ENCODE data around the gene FAM124A. TPM values are rescaled to one million over a fixed set of nuclear protein-coding genes. Genes with fewer than 3 reads are reported as not detected.

Gene FAM124A
- total RNA-seq, 1 donor from 2014 or later: not detected

DNA sequence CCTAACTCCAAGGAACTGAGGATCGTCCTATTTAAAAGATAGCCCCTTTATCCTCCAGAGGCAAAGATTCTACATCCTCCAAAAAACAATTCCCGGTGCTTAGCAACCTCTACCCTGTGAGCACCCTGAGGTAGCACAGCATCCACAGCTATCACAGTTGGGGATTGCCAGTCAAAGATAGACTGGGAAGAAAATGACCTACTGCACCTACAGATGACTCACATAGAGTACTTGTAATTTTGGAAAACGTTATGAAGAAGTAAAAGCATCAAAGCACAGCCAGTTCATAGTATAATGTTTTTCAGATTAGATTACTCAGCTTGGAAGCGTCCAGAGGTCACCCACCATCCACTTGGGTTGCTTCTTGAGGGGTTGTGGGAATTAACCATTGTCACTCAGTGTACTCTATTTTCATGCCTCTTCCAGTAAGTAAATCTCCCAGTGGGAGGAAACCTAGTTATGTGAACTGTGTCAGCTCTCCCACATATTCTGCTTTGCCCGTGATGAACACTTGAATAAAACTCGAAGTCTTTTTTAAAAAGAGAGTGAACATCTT, 8.9 kb upstream of the FAM124A start:
- ATAC-seq (ENCODE audit: low read depth): no peak
- DNase-seq: no peak
- Mint-ChIP-seq H3K4me3 (no peak overlapping the region), H3K27me3 (peaks cover 54% of the 10 kb centered on the region), H3K9me3 (no peaks in the 10 kb centered on the region), H3K36me3 (ENCODE audit: low read depth) (no peaks in the 10 kb centered on the region), H3K27ac (no peak overlapping the region), H3K4me1 (no peaks in the 10 kb centered on the region)
- TF ChIP-seq CTCF (IDR thresholded peaks at IDR 0.05): no peak
- ChIA-PET CTCF (no interaction called here), POLR2A (no interaction called here)
- intact Hi-C loops (cut with micrococcal nuclease): no loop called here

- no peak for ATAC-seq (ENCODE audit: low read depth)
- Mint-ChIP-seq H3K36me3 (ENCODE audit: low read depth) (no peaks in the 10 kb centered on the region), H3K27ac (no peak overlapping the region), H3K27me3 (peaks cover 50% of the 10 kb centered on the region), H3K4me1 (peaks cover 7% of the 10 kb centered on the region), H3K9me3 (no peaks in the 10 kb centered on the region), H3K4me3 (no peak overlapping the region)
- ChIA-PET POLR2A (no interaction called here), CTCF (no interaction called here)
- intact Hi-C loops (cut with micrococcal nuclease): no loop called here
- no peak for DNase-seq
- no peak for TF ChIP-seq CTCF (IDR thresholded peaks at IDR 0.05)
Measured at GRCh38 chr13:51218626-51219025, 3.6 kb upstream of the FAM124A start.

GRCh38 chr13:51220706-51221105, 1.5 kb upstream of the FAM124A start:
- TF ChIP-seq CTCF (IDR thresholded peaks at IDR 0.05): no peak
- no peak overlapping the region for H3K27ac Mint-ChIP-seq
- no peaks in the 10 kb centered on the region for H3K9me3 Mint-ChIP-seq
- POLR2A ChIA-PET: no interaction called here
- no peak for DNase-seq
- H3K4me3 Mint-ChIP-seq: no peak overlapping the region
- H3K36me3 Mint-ChIP-seq (ENCODE audit: low read depth): no peaks in the 10 kb centered on the region
- no peak for ATAC-seq (ENCODE audit: low read depth)
- H3K4me1 Mint-ChIP-seq: peaks cover 7% of the 10 kb centered on the region
- CTCF ChIA-PET: interaction anchor here (1.1 kb wide), 1 partner anchor 577 kb away, joined by 3 read pairs; no protein-coding TSS in a partner anchor
- H3K27me3 Mint-ChIP-seq: peaks cover 52% of the 10 kb centered on the region
- intact Hi-C loops (cut with micrococcal nuclease): loop anchor here (5.0 kb wide), 1 partner anchor 582 kb away; the partner anchor contains the start of gene DHRS12

DNA sequence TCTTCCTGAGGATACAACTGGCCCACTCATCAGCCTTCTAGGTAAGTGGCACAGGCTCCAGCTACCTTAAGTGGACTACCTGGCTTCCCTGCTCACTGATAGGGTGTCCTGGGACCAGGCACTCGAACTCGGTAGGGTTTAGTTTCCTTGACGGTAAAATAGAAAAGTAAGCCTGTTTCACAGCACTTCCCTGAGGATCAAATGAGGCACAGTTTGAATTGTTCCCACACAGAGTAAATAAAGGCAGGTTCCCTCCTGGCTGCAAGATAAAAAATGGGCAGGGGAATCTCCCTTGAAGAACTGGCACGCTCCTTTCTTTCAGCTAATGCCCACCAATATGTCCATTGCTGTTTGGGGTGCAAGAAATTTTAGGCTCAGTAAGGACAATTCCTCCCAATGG, 1.1 kb upstream of the FAM124A start:
- Mint-ChIP-seq H3K4me3 (peak overlapping the region; percentile 81), H3K36me3 (ENCODE audit: low read depth) (no peaks in the 10 kb centered on the region), H3K27ac (no peak overlapping the region), H3K4me1 (peaks cover 7% of the 10 kb centered on the region), H3K9me3 (no peaks in the 10 kb centered on the region), H3K27me3 (peaks cover 51% of the 10 kb centered on the region)
- CTCF ChIA-PET: interaction anchor here (1.1 kb wide), 1 partner anchor 577 kb away, joined by 3 read pairs; no protein-coding TSS in a partner anchor
- no peak for DNase-seq
- ATAC-seq (ENCODE audit: low read depth): no peak
- TF ChIP-seq CTCF (IDR thresholded peaks at IDR 0.05): no peak
- intact Hi-C loops (cut with micrococcal nuclease): loop anchor here (5.0 kb wide), 1 partner anchor 581 kb away; the partner anchor contains the start of gene DHRS12
- POLR2A ChIA-PET: no interaction called here

DNA sequence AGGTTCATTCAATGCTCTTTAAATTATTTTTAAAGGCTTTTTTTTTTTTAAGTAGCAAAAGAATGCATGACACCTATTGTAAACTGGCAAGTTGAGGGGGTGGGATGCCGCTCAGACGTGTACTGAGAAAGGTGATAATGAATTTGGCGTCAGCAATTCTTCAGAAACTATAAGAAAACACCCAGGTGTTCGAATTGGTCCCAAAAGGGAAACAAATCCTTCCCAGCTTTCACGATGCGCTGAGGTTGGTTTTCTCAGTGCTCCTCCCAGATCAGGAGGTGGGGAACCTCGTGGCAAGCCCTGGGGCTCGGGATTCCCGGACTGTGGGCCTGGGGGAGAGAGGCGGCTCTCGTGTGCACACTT, 543 bp upstream of the FAM124A start:
- Mint-ChIP-seq H3K36me3 (ENCODE audit: low read depth) (no peaks in the 10 kb centered on the region), H3K4me1 (peaks cover 7% of the 10 kb centered on the region), H3K27ac (no peak overlapping the region), H3K9me3 (no peaks in the 10 kb centered on the region), H3K27me3 (peaks cover 51% of the 10 kb centered on the region), H3K4me3 (peak overlapping the region; percentile 81)
- intact Hi-C loops (cut with micrococcal nuclease): loop anchor here (1.0 to 5.0 kb wide), 2 partner anchors 65 to 581 kb away; partner anchors contain the start of gene DHRS12
- ATAC-seq (ENCODE audit: low read depth) (no peak), DNase-seq (no peak)
- TF ChIP-seq CTCF (IDR thresholded peaks at IDR 0.05): no peak
- ChIA-PET CTCF (no interaction called here), POLR2A (no interaction called here)

All from activated B cell treated with CpG ODN at 0.5 μM for 24 hours (primary cell).